Stimulated activated CD4-positive, alpha-beta T cell treated with anti-CD3 and anti-CD28 coated beads, Interleukin-12 subunit alpha, Interleukin-12 subunit beta, amount 100 ng/mL, for 24 hours (primary cell): ENCODE results near the gene PTAFR.

Experiments used
- DNase-seq, 2 experiments: peaks; one replicate each; pipeline ENCODE4 v3.0.0-alpha.2; 2020; ENCODE audit warnings: low read depth in 2 of 2

The PTAFR gene

GRCh38 chr1:28122183-28122582 is 54.3 kb downstream of the PTAFR start:
- no peak for DNase-seq

GRCh38 chr1:28119556-28119955 is 56.9 kb downstream of the PTAFR start:
- DNase-seq = no peak

- DNase-seq = no peak
Measured at GRCh38 chr1:28118640-28119307, 57.7 kb downstream of the PTAFR start.

GRCh38 chr1:28115267-28115666 is 61.2 kb downstream of the PTAFR start:
- DNase-seq = peak in 1 of 2 experiments; percentile 34

DNA sequence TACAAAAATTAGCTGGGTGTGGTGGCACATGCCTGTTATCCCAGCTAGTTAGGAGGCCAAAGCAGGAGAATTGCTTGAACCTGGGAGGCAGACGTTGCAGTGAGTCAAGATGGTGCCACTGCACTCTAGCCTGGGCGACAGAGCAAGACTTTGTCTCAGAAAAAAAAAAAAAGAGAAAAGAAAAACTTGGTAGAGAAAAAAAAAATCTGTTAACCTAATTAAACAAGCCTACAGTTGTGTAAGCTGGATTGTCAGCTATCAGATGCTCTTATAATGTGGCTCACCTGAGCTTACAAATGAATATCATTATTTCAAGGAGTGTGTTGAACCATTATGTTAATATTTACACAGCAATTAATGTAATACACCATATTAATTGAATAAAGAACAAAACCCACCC is 61.6 kb downstream of the PTAFR start:
- DNase-seq = no peak

- DNase-seq = no peak
Measured at GRCh38 chr1:28113242-28113572, 63.3 kb downstream of the PTAFR start.

DNA sequence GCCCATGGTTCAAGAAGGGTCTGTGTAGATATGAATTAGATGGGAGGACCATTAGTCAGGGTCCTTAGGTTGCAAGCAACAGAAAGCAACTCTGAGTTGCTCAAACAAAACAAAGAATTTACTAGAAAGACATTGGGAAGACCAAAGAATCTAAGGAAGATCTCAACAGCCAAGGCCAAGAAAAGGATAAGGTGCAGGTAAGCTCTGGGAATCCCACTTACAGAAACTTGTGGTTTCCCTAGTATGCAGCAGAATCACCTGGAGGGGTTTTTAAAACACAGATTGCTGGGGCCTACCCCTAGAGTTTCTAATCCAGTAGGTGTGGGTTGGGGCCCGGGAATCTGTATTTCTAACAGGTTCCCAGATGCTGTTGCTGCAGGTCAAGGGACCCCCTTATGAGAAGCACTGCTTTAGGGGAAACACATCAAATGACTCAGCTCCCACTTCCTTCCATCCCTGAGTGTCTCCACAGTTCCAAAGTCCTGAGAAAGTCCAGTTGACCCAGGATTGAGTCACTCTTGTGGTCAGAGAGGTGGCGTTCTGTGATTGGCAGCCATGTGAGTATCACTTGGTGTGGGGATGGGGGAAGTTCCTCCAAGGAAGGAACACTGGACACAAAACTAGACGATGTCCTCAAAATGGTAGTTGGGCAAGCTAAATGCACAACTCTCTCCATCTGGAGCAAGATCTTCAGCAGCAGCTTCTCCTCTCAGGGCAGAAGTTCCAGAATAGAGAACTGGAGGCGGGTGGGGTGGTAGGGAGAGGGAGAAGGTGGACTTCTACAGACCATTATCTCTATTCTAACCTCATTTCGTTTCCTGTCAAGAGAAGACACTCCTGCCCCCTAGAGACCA is 63.9 kb downstream of the PTAFR start:
- no peak for DNase-seq

- DNase-seq = no peak
Measured at GRCh38 chr1:28111157-28111556, 65.3 kb downstream of the PTAFR start.

GRCh38 chr1:28110555-28110954 is 65.9 kb downstream of the PTAFR start:
- DNase-seq = no peak

- DNase-seq = no peak
Measured at GRCh38 chr1:28109639-28110038, 66.9 kb downstream of the PTAFR start.

DNA sequence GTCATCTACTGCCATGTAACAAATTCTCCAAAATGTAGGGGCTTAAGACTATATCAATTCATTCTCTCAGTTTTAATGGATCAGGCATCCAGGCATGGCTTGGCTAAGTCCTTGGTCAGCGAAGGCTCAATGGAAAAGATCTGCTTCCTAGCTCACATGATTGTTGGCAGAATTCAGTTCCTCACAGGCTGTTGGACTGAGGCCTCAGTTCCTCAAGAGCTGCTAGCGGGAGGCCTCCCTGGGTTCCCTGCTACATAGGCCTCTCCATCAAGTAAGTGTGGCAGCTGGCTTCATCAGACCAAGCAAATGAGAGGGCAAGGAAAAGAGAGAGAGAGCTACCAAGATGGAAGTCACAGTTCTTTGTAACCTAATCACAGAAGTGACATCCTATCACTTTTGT is 68.5 kb downstream of the PTAFR start:
- no peak for DNase-seq

DNA sequence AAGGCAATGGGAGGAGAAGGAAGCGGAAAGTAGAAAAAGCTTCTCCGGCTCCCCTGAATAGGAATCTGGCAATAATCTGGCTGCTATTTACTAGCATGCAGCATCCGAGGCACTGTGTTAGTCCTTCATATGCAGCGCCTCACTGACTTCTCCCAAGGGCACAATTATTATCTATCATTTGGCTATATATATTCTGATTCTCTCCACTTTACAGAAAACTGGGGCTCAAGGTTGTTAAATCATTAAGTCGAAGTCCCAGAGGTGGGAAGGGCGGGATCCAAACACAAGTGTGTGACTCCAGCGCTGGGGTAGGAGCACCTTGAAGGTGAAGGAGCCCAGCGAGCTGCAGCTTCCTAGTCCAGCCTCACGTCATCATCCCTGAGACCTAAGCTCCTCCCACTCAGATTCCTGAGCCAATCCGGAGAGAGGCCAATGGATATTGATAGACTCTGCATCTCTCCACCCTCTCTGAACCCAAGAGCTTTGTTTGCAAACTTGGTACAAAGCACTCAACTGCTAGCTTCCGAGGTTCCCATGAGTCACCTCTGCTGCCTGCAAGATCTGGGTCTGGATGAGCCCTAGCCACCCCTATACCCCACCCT is 71.5 kb downstream of the PTAFR start:
- no peak for DNase-seq

DNA sequence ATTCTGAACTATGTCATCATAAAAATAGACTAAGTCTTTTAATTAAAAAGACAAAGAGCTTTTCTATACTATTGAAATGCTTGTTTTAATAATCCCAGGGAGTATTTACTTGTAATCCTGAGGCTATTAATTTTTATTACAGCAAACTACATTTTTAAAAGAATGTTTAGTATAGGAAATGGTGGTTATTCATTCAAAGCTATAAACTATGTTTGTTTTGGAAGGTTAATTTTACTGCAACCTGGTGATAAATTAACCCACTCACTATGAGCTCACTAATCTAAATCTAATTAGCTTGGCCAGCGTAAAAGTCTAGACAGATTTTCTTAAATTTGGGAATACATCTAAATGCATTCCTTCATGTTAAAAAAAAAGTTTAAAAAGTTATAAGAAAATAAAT is 74.3 kb downstream of the PTAFR start:
- DNase-seq = no peak

- no peak for DNase-seq
Measured at GRCh38 chr1:28099050-28099769, 77.3 kb downstream of the PTAFR start.
